Rectal smooth muscle tissue (tissue), 1 donor: Measurements from ENCODE around the gene HES6.

Experiments
- H3K27ac ChIP-seq: one replicate; pipeline ENCODE4 v1.7.0; 2013; ENCODE audit warnings: low read depth, low read length, inconsistent platforms
- H3K27me3 ChIP-seq: one replicate; pipeline ENCODE4 v1.7.0; 2013; ENCODE audit warnings: low read length; ENCODE audit not compliant: control insufficient read depth, insufficient read depth
- H3K36me3 ChIP-seq: one replicate; pipeline ENCODE4 v1.7.0; 2013; ENCODE audit warnings: low read length; ENCODE audit not compliant: control insufficient read depth, insufficient read depth
- H3K4me1 ChIP-seq: one replicate; pipeline ENCODE4 v1.7.0; 2013; ENCODE audit warnings: low read length; ENCODE audit not compliant: control insufficient read depth, insufficient read depth
- H3K4me3 ChIP-seq: one replicate; pipeline ENCODE4 v1.7.0; 2013; ENCODE audit warnings: low read length
- H3K9ac ChIP-seq: one replicate; pipeline ENCODE4 v1.7.0; 2013; ENCODE audit warnings: low read length

HES6 gene

GRCh38 chr2:238256594-238257104, 16.8 kb upstream of the HES6 start:
- H3K4me1 ChIP-seq = no peaks in the 10 kb centered on the region
- no peaks in the 10 kb centered on the region for H3K27me3 ChIP-seq
- no peak overlapping the region for H3K4me3 ChIP-seq
- H3K27ac ChIP-seq = no peak overlapping the region
- H3K9ac ChIP-seq = no peak overlapping the region
- peaks cover 52% of the 10 kb centered on the region for H3K36me3 ChIP-seq

- Histone ChIP-seq H3K36me3 (peaks cover 56% of the 10 kb centered on the region), H3K27ac (no peak overlapping the region)
These were observed 16.3 kb upstream of the HES6 start for GRCh38 chr2:238256111-238256510.

GRCh38 chr2:238255636-238256035, 15.8 kb upstream of the HES6 start:
- H3K27me3 ChIP-seq = no peaks in the 10 kb centered on the region
- peaks cover 60% of the 10 kb centered on the region for H3K36me3 ChIP-seq
- H3K27ac ChIP-seq = no peak overlapping the region
- H3K4me1 ChIP-seq = no peaks in the 10 kb centered on the region
- no peak overlapping the region for H3K9ac ChIP-seq
- no peak overlapping the region for H3K4me3 ChIP-seq

More at GRCh38 chr2:238256111-238256510, 16.3 kb upstream of the HES6 start:
- no peaks in the 10 kb centered on the region for H3K27me3 ChIP-seq
- no peak overlapping the region for H3K4me3 ChIP-seq
- no peaks in the 10 kb centered on the region for H3K4me1 ChIP-seq
- no peak overlapping the region for H3K9ac ChIP-seq

- no peak overlapping the region for H3K9ac ChIP-seq
- H3K27ac ChIP-seq = no peak overlapping the region
- no peak overlapping the region for H3K4me3 ChIP-seq
- H3K36me3 ChIP-seq = peaks cover 64% of the 10 kb centered on the region
- no peaks in the 10 kb centered on the region for H3K27me3 ChIP-seq
- H3K4me1 ChIP-seq = no peaks in the 10 kb centered on the region
These were observed 15.3 kb upstream of the HES6 start for GRCh38 chr2:238255151-238255551.

- H3K27me3 ChIP-seq = no peaks in the 10 kb centered on the region
- no peak overlapping the region for H3K27ac ChIP-seq
- H3K36me3 ChIP-seq = peaks cover 66% of the 10 kb centered on the region
These were observed 14.4 kb upstream of the HES6 start for GRCh38 chr2:238254095-238254723.

GRCh38 chr2:238252766-238253630, 13.2 kb upstream of the HES6 start:
- peaks cover 56% of the 10 kb centered on the region for H3K36me3 ChIP-seq
- H3K4me3 ChIP-seq = no peak overlapping the region
- H3K4me1 ChIP-seq = no peaks in the 10 kb centered on the region
- H3K27me3 ChIP-seq = no peaks in the 10 kb centered on the region
- H3K9ac ChIP-seq = no peak overlapping the region
- no peak overlapping the region for H3K27ac ChIP-seq

More at GRCh38 chr2:238254095-238254723, 14.4 kb upstream of the HES6 start:
- H3K9ac ChIP-seq = no peak overlapping the region
- no peak overlapping the region for H3K4me3 ChIP-seq
- H3K4me1 ChIP-seq = no peaks in the 10 kb centered on the region

DNA sequence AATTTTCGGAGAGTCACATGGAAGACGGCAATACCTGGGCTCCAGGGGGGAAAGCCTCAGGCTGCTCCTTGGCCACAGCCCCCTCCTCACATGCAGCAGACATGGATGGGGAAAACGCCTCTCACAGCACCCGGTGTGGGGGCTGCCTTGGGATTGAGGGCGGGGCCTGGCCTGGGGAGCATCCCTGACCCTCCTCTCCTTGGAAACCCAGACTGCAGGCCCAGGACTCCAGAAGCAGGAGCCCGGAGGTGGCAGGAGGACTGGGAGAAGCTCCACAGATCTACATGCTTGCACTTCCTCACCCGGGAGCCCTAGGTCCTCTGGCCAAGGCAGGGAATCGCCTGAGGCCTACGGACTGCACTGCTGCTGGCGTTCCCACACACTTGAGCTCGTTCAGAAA, 12.1 kb upstream of the HES6 start:
- H3K9ac ChIP-seq = no peak overlapping the region
- no peaks in the 10 kb centered on the region for H3K4me1 ChIP-seq
- H3K27ac ChIP-seq = no peak overlapping the region
- peaks cover 57% of the 10 kb centered on the region for H3K36me3 ChIP-seq
- no peaks in the 10 kb centered on the region for H3K27me3 ChIP-seq
- H3K4me3 ChIP-seq = no peak overlapping the region

DNA sequence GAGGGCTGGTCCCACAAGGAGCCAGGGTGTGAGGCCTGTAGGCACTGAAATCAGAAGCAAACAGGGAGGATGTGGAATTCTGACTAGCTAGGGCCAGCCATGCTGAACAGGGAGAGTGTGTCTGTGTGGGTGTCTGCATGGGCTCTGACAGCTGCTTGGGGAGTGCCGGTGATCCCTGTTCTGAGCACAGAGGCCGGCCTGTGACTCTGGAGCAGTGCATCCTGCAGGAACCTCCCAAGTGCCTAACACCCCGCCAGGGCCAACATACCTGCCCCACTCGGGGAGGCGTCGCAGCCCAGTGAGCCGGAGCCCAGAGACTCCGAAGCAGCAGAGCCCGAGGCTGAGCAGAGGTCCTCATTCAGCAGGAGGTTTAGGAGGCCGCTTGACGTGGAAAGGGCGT, 11.5 kb upstream of the HES6 start:
- no peak overlapping the region for H3K4me3 ChIP-seq
- H3K4me1 ChIP-seq = no peaks in the 10 kb centered on the region
- no peaks in the 10 kb centered on the region for H3K27me3 ChIP-seq
- H3K27ac ChIP-seq = no peak overlapping the region
- H3K9ac ChIP-seq = no peak overlapping the region
- H3K36me3 ChIP-seq = peaks cover 59% of the 10 kb centered on the region

DNA sequence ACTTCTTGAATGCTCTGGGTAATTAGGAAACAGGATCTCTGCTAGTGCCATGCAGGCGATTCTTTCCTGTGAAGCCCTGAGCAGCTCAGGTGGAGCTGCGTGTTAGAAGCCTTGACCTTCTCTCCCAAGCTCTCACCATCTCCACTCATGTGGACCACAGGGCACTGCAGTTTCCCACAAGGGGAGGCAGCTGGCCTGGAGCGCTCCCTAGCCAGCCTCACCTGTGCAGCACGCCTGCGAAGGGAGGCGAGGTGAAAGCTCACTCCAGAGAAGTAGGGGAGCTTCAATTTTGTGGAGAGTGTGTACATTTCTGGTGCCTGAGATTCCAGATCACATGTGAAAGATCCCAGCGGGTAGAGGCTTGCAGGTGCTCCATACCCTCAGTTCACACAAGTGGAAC, 11.1 kb upstream of the HES6 start:
- no peaks in the 10 kb centered on the region for H3K27me3 ChIP-seq
- H3K4me1 ChIP-seq = no peaks in the 10 kb centered on the region
- no peak overlapping the region for H3K4me3 ChIP-seq
- H3K36me3 ChIP-seq = peaks cover 56% of the 10 kb centered on the region
- H3K27ac ChIP-seq = no peak overlapping the region
- H3K9ac ChIP-seq = no peak overlapping the region

DNA sequence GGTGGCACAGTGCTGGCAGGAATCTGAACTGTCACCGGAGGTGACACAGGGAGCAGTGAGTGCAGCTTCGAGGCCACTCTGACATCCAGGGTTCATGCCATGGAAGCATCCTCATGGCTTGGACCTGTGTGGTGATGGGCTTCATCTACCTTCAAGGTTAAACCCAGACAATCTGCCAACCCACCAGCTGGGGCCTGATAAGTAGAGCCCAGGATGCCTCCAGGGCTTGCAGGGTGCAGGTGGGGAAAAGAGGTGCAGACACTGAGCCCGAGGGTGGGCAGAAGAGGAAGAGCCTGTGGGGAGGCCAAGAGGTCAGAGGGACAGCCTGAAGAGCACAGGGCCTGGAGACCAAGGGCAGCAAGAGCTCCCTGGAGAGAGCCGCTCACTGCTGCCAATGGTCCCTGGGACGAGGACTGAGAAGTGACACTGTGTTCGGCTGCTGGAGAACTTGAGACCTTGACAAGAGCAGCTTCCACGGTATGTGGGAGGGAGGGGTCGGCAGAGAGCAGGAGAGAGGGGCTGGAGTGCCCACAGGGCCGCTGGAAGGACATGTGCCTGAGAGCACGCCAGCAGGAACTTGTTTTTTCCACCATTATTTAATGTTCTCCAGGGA, 8.1 kb upstream of the HES6 start:
- no peaks in the 10 kb centered on the region for H3K27me3 ChIP-seq
- H3K9ac ChIP-seq = no peak overlapping the region
- no peak overlapping the region for H3K27ac ChIP-seq
- no peak overlapping the region for H3K4me3 ChIP-seq
- peaks cover 8% of the 10 kb centered on the region for H3K4me1 ChIP-seq
- H3K36me3 ChIP-seq = peaks cover 40% of the 10 kb centered on the region

DNA sequence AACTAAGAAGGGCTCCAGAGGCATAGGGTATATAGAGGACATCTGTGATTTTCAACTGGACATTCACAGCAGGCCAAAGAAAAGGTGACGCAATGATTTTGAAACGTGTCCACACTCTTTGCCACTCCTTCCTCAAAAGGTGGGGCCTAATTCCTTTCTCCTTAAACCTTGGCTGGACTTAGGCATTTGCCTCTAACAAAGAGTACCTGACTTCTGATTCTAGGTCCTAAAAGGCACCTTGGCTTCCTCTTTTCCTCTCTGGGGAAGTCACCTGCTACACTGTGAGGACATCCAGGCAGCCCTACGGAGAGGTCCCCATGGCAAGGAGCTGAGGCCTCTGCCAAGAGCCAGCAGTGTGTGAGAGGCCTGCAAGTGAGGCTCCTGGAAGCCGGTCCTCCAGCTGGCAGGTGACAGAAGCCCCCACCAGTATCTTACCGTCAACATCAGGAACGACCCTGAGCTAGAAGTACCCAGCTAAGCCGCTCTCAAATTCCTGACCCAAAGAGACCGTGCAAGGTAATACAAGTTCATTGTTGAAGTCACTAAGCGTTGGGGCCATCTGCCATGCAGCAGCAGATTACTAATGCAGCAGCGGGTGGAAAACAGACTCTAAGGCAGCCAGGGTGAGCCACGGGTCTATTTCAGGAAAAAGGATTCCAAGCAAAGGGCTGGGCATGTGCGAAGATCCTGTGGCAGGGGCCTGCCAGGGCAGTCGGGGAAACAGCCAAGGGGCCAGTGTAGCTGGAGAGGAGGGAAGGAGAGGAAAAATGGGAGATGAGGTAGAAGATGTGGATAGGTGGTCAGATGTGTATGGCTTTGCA, 7.4 kb upstream of the HES6 start:
- Histone ChIP-seq H3K36me3 (peaks cover 37% of the 10 kb centered on the region), H3K4me3 (no peak overlapping the region), H3K4me1 (peaks cover 15% of the 10 kb centered on the region), H3K27ac (no peak overlapping the region), H3K27me3 (no peaks in the 10 kb centered on the region), H3K9ac (no peak overlapping the region)

DNA sequence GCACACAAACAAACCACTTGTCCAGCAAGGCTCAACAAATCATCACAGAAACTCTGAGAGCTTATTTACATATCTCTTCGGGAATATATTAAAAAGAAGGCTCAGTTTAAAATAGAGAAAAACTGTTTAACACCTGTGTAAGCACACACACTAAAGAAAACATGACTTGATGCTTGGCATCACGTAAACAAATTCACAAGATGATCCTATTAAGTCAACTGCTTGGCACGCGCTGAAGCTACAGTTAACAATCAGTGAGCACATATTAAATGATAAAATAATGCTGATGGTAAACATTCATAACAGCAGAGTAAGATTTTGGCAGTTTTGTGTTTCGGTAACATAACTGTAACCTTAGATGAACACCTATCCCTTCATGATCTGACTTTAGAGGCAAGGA, 4.3 kb upstream of the HES6 start:
- Histone ChIP-seq H3K27ac (no peak overlapping the region), H3K36me3 (peaks cover 16% of the 10 kb centered on the region), H3K4me3 (no peak overlapping the region), H3K27me3 (no peaks in the 10 kb centered on the region), H3K4me1 (peaks cover 20% of the 10 kb centered on the region), H3K9ac (no peak overlapping the region)
